IgD-negative memory B cell (primary cell): ENCODE results near the gene PLEKHA5. TPM values are rescaled to one million over a fixed set of nuclear protein-coding genes. Genes with fewer than 3 reads are reported as not detected.

Source experiments
- H3K27ac Mint-ChIP-seq, 3 donors: one replicate each; pipeline ENCODE4 v1.8.0; 2020 to 2022; ENCODE audit warnings: mild to moderate bottlenecking in 3 of 3, mixed read lengths in 3 of 3, moderate library complexity in 1 of 3
- H3K27me3 Mint-ChIP-seq: one replicate; pipeline ENCODE4 v1.8.0; 2021; ENCODE audit warnings: mixed read lengths
- H3K36me3 Mint-ChIP-seq: one replicate; pipeline ENCODE4 v1.8.0; 2020; ENCODE audit warnings: mild to moderate bottlenecking, mixed read lengths
- H3K4me1 Mint-ChIP-seq, 3 donors: one replicate each; pipeline ENCODE4 v1.8.0; 2020 to 2022; ENCODE audit warnings: mixed read lengths in 3 of 3, mild to moderate bottlenecking in 1 of 3
- H3K4me3 Mint-ChIP-seq, 4 donors: one replicate each; pipeline ENCODE4 v1.8.0; 2020 to 2022; ENCODE audit warnings: mild to moderate bottlenecking in 4 of 4, mixed read lengths in 4 of 4, moderate library complexity in 3 of 4
- H3K9me3 Mint-ChIP-seq, 3 donors: one replicate each; pipeline ENCODE4 v1.8.0; 2020 to 2021; ENCODE audit warnings: mixed read lengths in 3 of 3, mild to moderate bottlenecking in 1 of 3
- polyA plus RNA-seq: library from polyadenylated mRNA; unstranded; fragments of 300-500 nt; fragmentation: Illumina TruSeq; gene quantifications from one replicate; pipeline ENCODE4 v1.2.3, GENCODE V29; 2021

PLEKHA5 gene
- polyA plus RNA-seq, 1 donor from 2014 or later, result 0.18 TPM

- H3K27me3 Mint-ChIP-seq, result no peaks in the 10 kb centered on the region
- H3K27ac Mint-ChIP-seq, result peak overlapping the region in 1 of 3 donors; percentile 14
- H3K36me3 Mint-ChIP-seq, result no peaks in the 10 kb centered on the region
- no peaks in the 10 kb centered on the region for H3K4me1 Mint-ChIP-seq
- H3K9me3 Mint-ChIP-seq, result peaks cover 0 to 2% (median 0%) of the 10 kb centered on the region in 3 donors
- no peak overlapping the region for H3K4me3 Mint-ChIP-seq
Observed at GRCh38 chr12:19140381-19141236, 11.1 kb downstream of the PLEKHA5 start.

DNA sequence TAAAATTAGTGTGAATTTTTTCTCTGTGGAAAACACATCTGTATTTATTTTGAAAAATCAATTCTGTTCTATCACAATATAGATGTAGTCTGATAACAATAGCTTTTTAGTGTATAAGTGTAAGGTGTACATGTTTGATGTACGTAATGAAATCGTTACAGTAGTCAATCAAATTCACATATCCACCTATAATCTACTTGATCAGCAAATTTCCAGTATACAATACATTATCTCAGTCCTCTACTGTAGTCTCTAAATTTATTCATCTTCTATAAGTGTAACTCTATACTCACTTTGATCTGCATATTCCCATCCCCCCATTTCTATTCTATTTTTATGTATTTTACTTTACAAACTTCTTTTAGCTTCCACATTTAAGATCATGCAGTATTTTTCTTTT is 13.0 kb downstream of the PLEKHA5 start:
- Mint-ChIP-seq H3K36me3 (no peaks in the 10 kb centered on the region), H3K4me1 (no peaks in the 10 kb centered on the region), H3K9me3 (peaks cover 0 to 2% (median 0%) of the 10 kb centered on the region in 3 donors), H3K4me3 (no peak overlapping the region), H3K27me3 (no peaks in the 10 kb centered on the region), H3K27ac (no peak overlapping the region)

- Mint-ChIP-seq H3K9me3 (no peaks in the 10 kb centered on the region), H3K4me1 (no peaks in the 10 kb centered on the region), H3K27me3 (no peaks in the 10 kb centered on the region), H3K4me3 (peak overlapping the region in 1 of 4 donors; percentile 29), H3K36me3 (no peaks in the 10 kb centered on the region), H3K27ac (no peak overlapping the region)
Observed at GRCh38 chr12:19144287-19144686, 14.8 kb downstream of the PLEKHA5 start.

- no peak overlapping the region for H3K4me3 Mint-ChIP-seq
- H3K36me3 Mint-ChIP-seq, result no peaks in the 10 kb centered on the region
- H3K27me3 Mint-ChIP-seq, result no peaks in the 10 kb centered on the region
- H3K9me3 Mint-ChIP-seq, result peaks cover 0 to 3% (median 0%) of the 10 kb centered on the region in 3 donors
- H3K4me1 Mint-ChIP-seq, result no peaks in the 10 kb centered on the region
- H3K27ac Mint-ChIP-seq, result no peak overlapping the region
Observed at GRCh38 chr12:19144985-19145384, 15.5 kb downstream of the PLEKHA5 start.

DNA sequence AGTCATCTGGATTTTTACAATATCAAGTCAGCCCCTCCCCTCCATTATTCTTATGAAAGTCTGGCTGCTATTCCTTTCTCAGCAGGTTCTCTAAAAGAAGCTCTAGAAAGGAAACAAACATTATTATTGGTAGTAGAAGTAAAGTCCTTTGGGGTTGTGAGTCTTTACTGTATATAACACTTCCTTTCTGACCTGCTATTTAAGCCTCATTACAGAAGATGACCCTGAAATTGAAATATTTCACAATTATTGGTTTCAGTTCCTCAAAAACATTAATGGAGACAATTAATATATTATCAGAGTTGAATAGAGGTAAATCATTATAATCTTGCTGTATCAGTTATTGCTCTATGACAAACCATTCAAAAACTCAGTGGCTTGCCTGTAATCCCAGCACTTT is 19.3 kb downstream of the PLEKHA5 start:
- H3K27me3 Mint-ChIP-seq, result no peaks in the 10 kb centered on the region
- H3K27ac Mint-ChIP-seq, result no peak overlapping the region
- H3K4me1 Mint-ChIP-seq, result no peaks in the 10 kb centered on the region
- no peak overlapping the region for H3K4me3 Mint-ChIP-seq
- H3K9me3 Mint-ChIP-seq, result peaks cover 0 to 6% (median 0%) of the 10 kb centered on the region in 3 donors
- no peaks in the 10 kb centered on the region for H3K36me3 Mint-ChIP-seq

- H3K4me3 Mint-ChIP-seq, result no peak overlapping the region
- H3K27ac Mint-ChIP-seq, result no peak overlapping the region
- H3K36me3 Mint-ChIP-seq, result no peaks in the 10 kb centered on the region
- H3K27me3 Mint-ChIP-seq, result no peaks in the 10 kb centered on the region
- H3K4me1 Mint-ChIP-seq, result no peaks in the 10 kb centered on the region
- H3K9me3 Mint-ChIP-seq, result peaks cover 0 to 6% (median 0%) of the 10 kb centered on the region in 3 donors
Observed at GRCh38 chr12:19150273-19150900, 20.9 kb downstream of the PLEKHA5 start.

- Mint-ChIP-seq H3K9me3 (peaks cover 0 to 6% (median 0%) of the 10 kb centered on the region in 3 donors), H3K4me3 (no peak overlapping the region), H3K27ac (no peak overlapping the region), H3K36me3 (no peaks in the 10 kb centered on the region), H3K4me1 (no peaks in the 10 kb centered on the region), H3K27me3 (no peaks in the 10 kb centered on the region)
Observed at GRCh38 chr12:19151298-19151697, 21.8 kb downstream of the PLEKHA5 start.

- no peaks in the 10 kb centered on the region for H3K36me3 Mint-ChIP-seq
- H3K27me3 Mint-ChIP-seq, result no peaks in the 10 kb centered on the region
- no peak overlapping the region for H3K4me3 Mint-ChIP-seq
- no peak overlapping the region for H3K27ac Mint-ChIP-seq
- no peaks in the 10 kb centered on the region for H3K4me1 Mint-ChIP-seq
- H3K9me3 Mint-ChIP-seq, result peaks cover 0 to 6% (median 0%) of the 10 kb centered on the region in 3 donors
Observed at GRCh38 chr12:19153396-19153795, 23.9 kb downstream of the PLEKHA5 start.

GRCh38 chr12:19154686-19155085 is 25.2 kb downstream of the PLEKHA5 start:
- Mint-ChIP-seq H3K9me3 (peaks cover 0 to 4% (median 0%) of the 10 kb centered on the region in 3 donors), H3K4me1 (no peaks in the 10 kb centered on the region), H3K4me3 (no peak overlapping the region), H3K36me3 (no peaks in the 10 kb centered on the region), H3K27me3 (no peaks in the 10 kb centered on the region), H3K27ac (no peak overlapping the region)

- Mint-ChIP-seq H3K4me1 (no peaks in the 10 kb centered on the region), H3K9me3 (peaks cover 0 to under 1% (median 0%) of the 10 kb centered on the region in 3 donors), H3K36me3 (no peaks in the 10 kb centered on the region), H3K27ac (no peak overlapping the region), H3K27me3 (no peaks in the 10 kb centered on the region), H3K4me3 (no peak overlapping the region)
Observed at GRCh38 chr12:19155981-19156734, 26.6 kb downstream of the PLEKHA5 start.

- Mint-ChIP-seq H3K9me3 (no peaks in the 10 kb centered on the region), H3K36me3 (no peaks in the 10 kb centered on the region), H3K4me3 (no peak overlapping the region), H3K4me1 (no peaks in the 10 kb centered on the region), H3K27ac (no peak overlapping the region), H3K27me3 (no peaks in the 10 kb centered on the region)
Observed at GRCh38 chr12:19158923-19159322, 29.4 kb downstream of the PLEKHA5 start.

DNA sequence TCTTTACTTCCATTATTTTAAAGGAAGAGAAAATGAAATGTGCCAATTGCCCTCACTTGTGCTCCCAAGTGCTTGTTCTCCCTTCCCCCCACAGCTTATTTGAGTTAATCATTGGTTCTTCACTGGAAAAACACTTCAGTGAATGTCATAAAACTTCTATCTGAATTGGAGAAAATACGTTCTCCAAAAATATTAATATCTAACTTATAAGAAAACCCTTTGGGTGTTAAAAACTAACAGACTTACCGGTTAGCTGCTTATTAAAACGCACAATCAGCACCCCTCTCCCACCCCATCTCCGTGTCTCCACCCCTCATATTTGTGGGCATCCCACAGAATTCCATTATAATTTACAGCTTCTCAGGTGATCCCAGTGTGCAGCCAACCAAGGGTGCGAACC is 31.7 kb downstream of the PLEKHA5 start:
- Mint-ChIP-seq H3K27me3 (no peaks in the 10 kb centered on the region), H3K36me3 (no peaks in the 10 kb centered on the region), H3K4me3 (no peak overlapping the region), H3K4me1 (no peaks in the 10 kb centered on the region), H3K27ac (no peak overlapping the region), H3K9me3 (peaks cover 0 to 6% (median 0%) of the 10 kb centered on the region in 3 donors)

DNA sequence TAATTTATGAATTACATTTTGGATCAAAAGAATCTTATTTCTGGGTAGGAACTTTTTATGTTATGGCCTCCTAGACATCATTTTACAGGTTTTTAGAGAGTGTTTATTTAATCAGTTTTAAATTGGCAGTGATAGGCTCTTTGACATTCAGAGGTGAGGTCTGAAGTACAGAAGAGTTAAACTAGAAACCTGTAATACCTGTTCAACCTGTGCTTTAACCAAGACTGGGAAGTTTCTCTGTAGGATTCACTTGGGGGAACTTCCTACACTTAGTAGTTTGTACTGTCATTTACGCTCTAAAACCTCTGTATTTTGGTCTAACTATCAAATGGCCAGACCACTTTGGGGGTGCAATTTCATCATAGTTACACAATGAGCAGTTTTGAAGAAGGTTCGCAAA is 35.9 kb downstream of the PLEKHA5 start:
- Mint-ChIP-seq H3K27ac (no peak overlapping the region), H3K4me3 (no peak overlapping the region), H3K9me3 (peaks cover 0 to 6% (median 2%) of the 10 kb centered on the region in 3 donors)

GRCh38 chr12:19166387-19166786 is 36.9 kb downstream of the PLEKHA5 start:
- H3K27me3 Mint-ChIP-seq, result no peaks in the 10 kb centered on the region
- peaks cover 0 to 6% (median 2%) of the 10 kb centered on the region in 3 donors for H3K9me3 Mint-ChIP-seq
- H3K36me3 Mint-ChIP-seq, result no peaks in the 10 kb centered on the region
- no peak overlapping the region for H3K4me3 Mint-ChIP-seq
- no peaks in the 10 kb centered on the region for H3K4me1 Mint-ChIP-seq
- H3K27ac Mint-ChIP-seq, result no peak overlapping the region

More for the DNA sequence above, 35.9 kb downstream of the PLEKHA5 start:
- Mint-ChIP-seq H3K27me3 (no peaks in the 10 kb centered on the region), H3K36me3 (no peaks in the 10 kb centered on the region), H3K4me1 (no peaks in the 10 kb centered on the region)

DNA sequence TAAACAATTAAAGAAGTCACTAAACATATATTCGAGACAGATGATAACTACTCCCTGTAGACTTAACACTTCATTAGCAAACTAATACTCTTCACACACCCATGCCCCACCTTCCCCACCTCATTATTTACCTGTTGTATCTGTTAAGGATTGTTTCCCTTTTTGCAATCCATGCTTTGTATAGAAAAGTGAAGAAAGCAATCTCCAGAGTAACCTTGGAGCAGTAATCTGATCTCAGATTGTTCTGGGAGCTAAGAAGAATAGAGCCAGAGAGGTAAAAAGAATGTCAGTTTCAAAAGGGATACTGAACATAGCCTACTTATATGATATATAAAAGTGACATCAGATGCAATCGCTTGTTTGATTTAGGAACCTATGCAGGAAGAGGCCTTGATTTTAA is 37.4 kb downstream of the PLEKHA5 start:
- Mint-ChIP-seq H3K9me3 (peaks cover 0 to 6% (median 2%) of the 10 kb centered on the region in 3 donors), H3K36me3 (no peaks in the 10 kb centered on the region), H3K27me3 (no peaks in the 10 kb centered on the region), H3K27ac (no peak overlapping the region), H3K4me1 (no peaks in the 10 kb centered on the region), H3K4me3 (no peak overlapping the region)
